ENCODE results near the gene SLC6A1.

SLC6A1 gene

GRCh38 chr3:10998542-10998941 lies 6.0 kb downstream of the SLC6A1 start:
- H3K4me3 ChIP-seq (ENCODE audit: low read depth, low read length): no peak overlapping the region
- no peak for TF ChIP-seq CTCF (IDR thresholded peaks at IDR 0.05; ENCODE audit: borderline replicate concordance, insufficient read depth, low read depth, low read length)

- no peak overlapping the region for H3K4me3 ChIP-seq (ENCODE audit: low read depth, low read length)
- no peak for TF ChIP-seq CTCF (IDR thresholded peaks at IDR 0.05; ENCODE audit: borderline replicate concordance, insufficient read depth, low read depth, low read length)
These were observed 6.9 kb downstream of the SLC6A1 start for GRCh38 chr3:10999221-11000107.

- TF ChIP-seq CTCF (IDR thresholded peaks at IDR 0.05; ENCODE audit: borderline replicate concordance, insufficient read depth, low read depth, low read length): no peak
- no peak overlapping the region for H3K4me3 ChIP-seq (ENCODE audit: low read depth, low read length)
These were observed 8.0 kb downstream of the SLC6A1 start for GRCh38 chr3:11000528-11000927.

GRCh38 chr3:11001020-11001657 lies 8.6 kb downstream of the SLC6A1 start:
- no peak for TF ChIP-seq CTCF (IDR thresholded peaks at IDR 0.05; ENCODE audit: borderline replicate concordance, insufficient read depth, low read depth, low read length)
- H3K4me3 ChIP-seq (ENCODE audit: low read depth, low read length): no peak overlapping the region

GRCh38 chr3:11001658-11002021 lies 9.1 kb downstream of the SLC6A1 start:
- no peak for TF ChIP-seq CTCF (IDR thresholded peaks at IDR 0.05; ENCODE audit: borderline replicate concordance, insufficient read depth, low read depth, low read length)
- no peak overlapping the region for H3K4me3 ChIP-seq (ENCODE audit: low read depth, low read length)

GRCh38 chr3:11002371-11002807 lies 9.8 kb downstream of the SLC6A1 start:
- no peak overlapping the region for H3K4me3 ChIP-seq (ENCODE audit: low read depth, low read length)
- no peak for TF ChIP-seq CTCF (IDR thresholded peaks at IDR 0.05; ENCODE audit: borderline replicate concordance, insufficient read depth, low read depth, low read length)

GRCh38 chr3:11004563-11004962 lies 12.0 kb downstream of the SLC6A1 start:
- TF ChIP-seq CTCF (IDR thresholded peaks at IDR 0.05; ENCODE audit: borderline replicate concordance, insufficient read depth, low read depth, low read length): no peak
- no peak overlapping the region for H3K4me3 ChIP-seq (ENCODE audit: low read depth, low read length)

Data from GM12875 (cell line).